Raji (cell line): Measurements from ENCODE around the gene ROGDI.

Experiments
- POLR2A ChIP-seq: IDR thresholded peaks from 2 replicates; pipeline ENCODE4 v1.6.1; 2011; ENCODE audit warnings: low read depth, low read length, control low read depth; ENCODE audit not compliant: insufficient read depth

Gene ROGDI

GRCh38 chr16:4787627-4788482 is 14.6 kb downstream of the ROGDI start, which contains the start of gene SEPTIN12:
TSS of gene SEPTIN12 (minus strand) at chr16:4788345. CDS start at chr16:4787645, 700 bp downstream.
- no peak for TF ChIP-seq POLR2A

GRCh38 chr16:4787068-4787467 is 15.4 kb downstream of the ROGDI start:
- no peak for TF ChIP-seq POLR2A

- TF ChIP-seq POLR2A = no peak
Measured at GRCh38 chr16:4785758-4786433, 16.5 kb downstream of the ROGDI start.

- no peak for TF ChIP-seq POLR2A
Measured at GRCh38 chr16:4783951-4784336, 18.5 kb downstream of the ROGDI start.

- no peak for TF ChIP-seq POLR2A
Measured at GRCh38 chr16:4783251-4783950, 19.0 kb downstream of the ROGDI start.

- TF ChIP-seq POLR2A = no peak
Measured at GRCh38 chr16:4780235-4780634, 22.2 kb downstream of the ROGDI start.

- no peak for TF ChIP-seq POLR2A
Measured at GRCh38 chr16:4778050-4778392, 24.4 kb downstream of the ROGDI start.

- TF ChIP-seq POLR2A = no peak
Measured at GRCh38 chr16:4777339-4778049, 24.9 kb downstream of the ROGDI start.

- TF ChIP-seq POLR2A = no peak
Measured at GRCh38 chr16:4776141-4776705, 26.2 kb downstream of the ROGDI start.

- no peak for TF ChIP-seq POLR2A
Measured at GRCh38 chr16:4775005-4775404, 27.4 kb downstream of the ROGDI start.

GRCh38 chr16:4772351-4772750 is 30.1 kb downstream of the ROGDI start:
- TF ChIP-seq POLR2A = no peak

- TF ChIP-seq POLR2A = no peak
Measured at GRCh38 chr16:4771646-4772045, 30.8 kb downstream of the ROGDI start.

GRCh38 chr16:4769306-4769638 is 33.2 kb downstream of the ROGDI start:
- no peak for TF ChIP-seq POLR2A

GRCh38 chr16:4768549-4769305 is 33.7 kb downstream of the ROGDI start:
- TF ChIP-seq POLR2A = peak; percentile 73
